ENCODE data around the gene SMIM9. TPM values are rescaled to one million over a fixed set of nuclear protein-coding genes. Genes with fewer than 3 reads are reported as not detected.

The SMIM9 gene
- total RNA-seq, 1 experiment from 2014 or later: not detected

DNA sequence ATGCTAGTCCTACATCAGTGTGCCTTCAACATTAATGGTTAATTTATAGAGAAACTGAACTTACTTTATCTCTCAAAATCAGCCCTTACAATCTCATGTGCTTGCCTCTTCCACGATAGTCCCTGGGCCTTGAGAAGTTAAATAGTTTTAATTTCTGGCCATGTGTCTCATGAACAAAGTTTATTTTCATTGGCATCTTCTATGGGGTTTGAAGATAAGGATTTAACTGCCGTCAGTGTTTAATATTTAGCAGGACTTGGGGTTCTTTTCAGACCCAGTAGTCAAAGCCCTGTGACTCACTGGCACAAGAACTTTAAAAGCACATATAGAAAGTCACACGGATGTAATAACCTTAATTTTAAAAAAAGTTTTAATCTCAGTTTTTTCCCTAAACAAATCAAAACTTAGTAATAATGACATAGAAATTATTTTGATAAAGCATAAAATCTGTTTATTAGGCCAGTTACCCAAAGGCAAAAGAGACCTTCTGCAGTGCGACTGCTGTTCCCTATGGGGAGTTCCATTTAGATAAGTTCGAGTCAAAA is 19.1 kb downstream of the SMIM9 start:
- peak; percentile 63 for DNase-seq (ENCODE audit: low read depth)

DNA sequence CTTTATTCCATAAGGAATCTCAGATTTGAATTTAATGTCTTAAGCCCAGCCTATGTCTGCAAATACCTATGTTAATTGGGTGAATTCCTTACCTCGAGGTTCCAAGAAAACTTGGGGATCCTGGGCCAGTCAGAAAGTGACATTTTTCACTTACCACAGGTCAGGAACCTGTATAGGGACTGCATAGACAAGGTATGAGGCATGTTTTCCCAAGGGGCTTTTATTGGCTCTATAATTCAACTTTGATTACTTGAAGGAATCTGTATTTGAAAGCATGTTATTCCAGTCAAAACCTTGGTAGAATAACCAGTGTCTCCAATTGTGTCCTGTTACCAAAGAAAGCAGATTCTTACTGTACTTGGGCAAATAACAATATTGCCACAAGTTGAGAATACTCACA is 20.7 kb downstream of the SMIM9 start:
- no peak for DNase-seq (ENCODE audit: low read depth)

DNA sequence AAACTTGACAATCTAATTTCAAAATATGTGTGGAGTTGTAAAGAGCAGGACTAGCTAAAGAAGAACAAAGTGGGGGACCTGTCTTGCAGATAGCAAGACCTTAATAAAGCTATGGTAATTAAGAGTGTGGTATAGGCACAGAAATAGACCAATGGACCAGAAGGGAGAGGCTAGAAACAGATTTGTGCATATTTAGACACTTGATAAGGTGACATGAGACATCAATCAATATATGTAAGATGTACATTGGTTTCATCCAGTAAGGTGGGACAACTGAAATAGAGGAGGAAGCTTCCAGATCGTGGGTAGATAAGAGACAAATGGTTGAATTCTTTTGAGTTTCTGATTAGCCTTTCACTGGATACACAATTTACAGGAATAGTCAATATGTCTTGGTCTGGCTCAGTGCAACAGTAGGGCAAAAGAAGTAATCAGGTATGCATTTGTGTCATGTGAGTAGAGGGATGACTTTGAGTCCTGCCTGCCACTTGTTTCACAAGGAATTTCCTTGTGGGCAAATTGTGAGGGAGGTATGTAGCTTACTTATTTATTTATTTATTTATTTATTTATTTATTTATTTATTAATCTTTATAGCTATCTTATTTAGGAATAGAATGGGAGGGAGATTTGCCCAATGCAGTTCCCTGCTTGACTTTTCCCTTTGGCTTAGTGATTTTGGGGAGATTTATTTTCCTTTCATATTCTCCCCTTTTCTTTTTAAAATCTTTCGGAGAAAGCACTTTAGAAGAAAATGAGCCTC is 21.9 kb downstream of the SMIM9 start:
- DNase-seq (ENCODE audit: low read depth): no peak

DNA sequence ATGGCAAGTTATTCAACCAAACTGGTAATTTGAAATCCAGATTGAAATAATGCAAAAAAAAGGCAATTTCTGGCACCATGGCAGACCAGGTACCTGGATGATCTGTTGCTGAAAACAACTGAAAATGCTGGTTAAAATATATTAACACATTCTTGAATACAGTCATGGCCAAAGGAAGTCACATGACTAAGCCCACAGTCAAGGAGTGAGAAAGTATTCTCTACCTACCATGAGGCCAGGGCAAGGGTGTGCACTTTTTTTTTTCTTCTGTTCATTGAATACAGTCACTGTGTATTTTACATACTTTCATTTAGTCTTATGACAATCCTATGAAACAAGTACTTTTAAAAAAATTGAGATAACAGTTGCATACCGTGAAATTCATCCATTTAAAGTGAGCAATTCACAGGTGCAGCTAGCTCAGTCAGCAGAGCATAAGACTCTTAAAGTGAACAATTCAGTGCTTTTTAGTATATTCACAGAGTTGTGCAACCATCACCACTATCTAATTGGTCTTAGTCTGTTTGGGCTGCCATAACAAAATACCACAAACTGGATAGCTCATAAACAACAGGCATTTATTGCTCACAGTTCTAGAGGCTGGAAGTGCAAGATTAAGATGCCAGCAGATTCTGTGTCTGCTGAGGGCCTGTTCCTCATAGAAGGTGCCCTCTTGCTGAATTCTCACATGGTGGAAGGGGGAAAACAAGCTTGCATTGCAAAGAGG is 24.4 kb downstream of the SMIM9 start:
- DNase-seq (ENCODE audit: low read depth): peak; percentile 53

DNA sequence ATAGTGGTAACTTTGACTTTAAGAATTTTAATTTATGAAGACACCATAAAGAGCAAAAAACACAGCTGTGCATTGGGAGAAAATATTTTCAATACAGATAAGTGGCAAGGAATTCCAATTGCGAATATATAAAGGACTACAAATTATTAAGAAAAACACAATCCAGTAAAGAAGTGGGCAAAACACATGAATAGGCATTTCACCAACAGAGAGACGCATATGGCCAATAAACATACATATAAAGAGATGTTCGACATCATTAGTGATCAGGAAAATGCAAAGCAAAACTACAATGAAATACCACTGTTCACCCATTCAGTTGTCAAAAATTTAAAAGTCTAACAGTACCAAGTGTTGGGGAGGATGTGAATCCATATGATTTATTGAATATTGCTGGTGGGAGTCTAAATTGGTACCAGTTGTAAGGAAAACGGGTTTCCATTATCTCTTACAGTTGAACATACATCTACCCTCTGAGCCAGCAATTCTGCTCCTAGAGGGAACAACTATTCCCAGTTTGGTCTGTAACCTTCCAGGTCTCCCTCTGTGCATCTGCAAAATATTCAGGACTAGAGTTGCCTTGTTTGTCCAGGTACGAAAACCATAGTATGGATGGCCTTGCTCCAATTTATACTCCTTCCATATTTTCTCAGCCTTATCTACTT is 27.5 kb downstream of the SMIM9 start:
- no peak for DNase-seq (ENCODE audit: low read depth)

DNA sequence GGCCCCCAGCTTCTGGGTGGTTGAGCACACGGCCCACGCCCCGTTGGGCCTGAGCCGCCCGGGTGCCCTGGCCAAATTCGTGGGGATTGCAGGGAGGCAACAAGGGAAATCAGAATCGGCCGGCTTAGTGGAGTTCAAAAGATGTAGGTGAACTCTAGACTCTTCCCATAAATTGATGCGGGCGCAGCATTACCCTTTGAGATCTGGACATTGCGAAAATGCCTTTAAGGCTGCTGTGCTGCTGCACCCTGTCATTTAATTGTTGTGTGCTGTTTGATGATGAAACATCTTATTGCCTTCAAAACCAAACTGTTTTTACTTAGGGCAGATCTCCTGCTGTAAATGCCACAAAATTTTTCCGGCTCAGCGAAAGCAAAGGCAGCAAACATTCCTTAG is 28.8 kb downstream of the SMIM9 start:
- peak; percentile 55 for DNase-seq (ENCODE audit: low read depth)

DNA sequence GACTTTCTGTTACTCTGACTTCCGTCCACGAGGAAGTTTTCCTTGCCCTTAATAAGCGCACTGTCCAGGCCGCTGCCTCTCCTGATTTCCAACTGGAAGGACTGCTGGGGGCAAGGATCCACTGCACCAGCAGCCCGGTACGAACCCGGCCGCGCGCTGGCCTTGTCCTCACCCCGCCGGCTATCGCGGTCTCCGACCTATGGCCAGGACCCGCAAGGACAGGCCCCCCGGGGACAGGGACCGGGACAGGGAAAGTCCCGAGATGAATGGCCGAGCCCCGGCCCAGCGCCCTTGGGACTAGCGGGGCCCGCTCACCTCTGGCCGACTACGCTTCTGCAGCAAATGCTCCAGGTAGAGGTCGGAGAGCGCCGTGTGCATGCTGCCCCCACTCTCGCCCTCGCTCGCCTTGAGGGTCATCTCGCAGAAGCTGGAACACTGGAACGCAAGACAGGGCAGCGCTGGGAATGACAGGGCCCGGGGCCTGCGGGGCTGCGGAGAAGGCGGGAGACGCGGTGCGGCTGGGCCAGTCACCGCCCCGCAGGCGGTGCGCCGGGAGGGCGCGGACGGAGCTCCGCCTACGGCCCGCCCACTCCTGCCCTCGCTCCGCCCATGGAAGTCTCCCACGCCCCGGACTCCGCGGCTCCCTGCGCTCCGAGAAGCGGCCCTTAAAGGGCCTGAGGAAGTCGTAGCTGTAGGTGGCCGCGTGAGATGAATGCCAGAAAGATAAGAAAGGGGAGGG is 29.3 kb downstream of the SMIM9 start, which contains the start of gene MPP1:
Gene MPP1 (minus strand): TSS at position 529 of the 739 bp plus-strand sequence. CDS start 112 bp downstream, at position 417.
- DNase-seq (ENCODE audit: low read depth): peak; percentile 80

DNA sequence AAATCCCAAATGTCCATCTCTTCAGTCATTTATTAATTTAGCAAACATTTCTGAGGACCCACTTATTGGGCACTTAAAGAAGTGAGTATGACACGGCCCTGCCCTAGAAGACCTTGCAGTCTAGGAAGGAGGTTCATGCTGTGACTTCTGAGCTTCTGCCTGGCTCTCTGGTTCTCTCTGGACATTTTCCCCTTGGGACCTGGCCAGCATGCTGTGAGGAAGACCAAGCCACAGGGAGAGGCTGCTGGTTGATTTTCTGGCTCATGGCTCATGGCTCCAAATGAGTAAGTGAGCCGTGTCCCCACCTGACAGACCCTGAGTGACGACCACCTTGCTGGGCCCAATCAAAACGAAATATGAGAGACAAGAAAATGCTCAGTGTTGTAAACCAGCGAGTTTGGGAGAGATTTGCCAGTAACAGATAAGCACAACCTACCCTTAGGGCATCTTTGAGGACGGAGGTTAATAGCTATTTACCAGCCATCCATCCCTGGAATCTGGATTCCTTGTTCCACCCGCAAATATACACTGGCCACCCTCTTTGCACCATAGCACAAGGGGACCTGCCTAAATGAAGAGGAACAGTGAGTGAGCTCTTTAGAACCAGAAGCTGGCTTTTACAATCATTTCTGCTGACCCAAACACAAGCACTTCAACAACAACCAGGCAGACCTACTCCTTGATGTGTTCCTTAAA is 30.1 kb downstream of the SMIM9 start:
- DNase-seq (ENCODE audit: low read depth): peak; percentile 59

DNA sequence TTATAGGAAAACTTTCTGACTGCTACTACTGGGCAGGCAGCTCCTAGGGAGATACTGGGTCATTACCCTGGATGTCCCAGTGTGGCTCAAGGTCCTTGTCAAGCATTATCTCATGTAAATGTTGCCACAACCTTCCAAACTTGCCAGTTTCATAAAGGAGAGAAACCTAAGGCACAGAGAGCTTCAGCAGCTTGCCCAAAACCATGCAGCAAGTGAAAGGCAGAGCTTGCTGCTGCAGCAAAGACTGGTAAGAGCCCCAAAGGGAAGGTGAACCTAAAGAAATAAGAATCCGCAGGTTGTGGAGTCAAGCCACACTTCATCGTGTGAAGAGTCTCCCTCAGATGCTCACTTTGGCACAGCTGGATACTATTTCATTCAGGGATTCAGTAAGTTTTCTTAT is 31.5 kb downstream of the SMIM9 start:
- DNase-seq (ENCODE audit: low read depth): no peak

DNA sequence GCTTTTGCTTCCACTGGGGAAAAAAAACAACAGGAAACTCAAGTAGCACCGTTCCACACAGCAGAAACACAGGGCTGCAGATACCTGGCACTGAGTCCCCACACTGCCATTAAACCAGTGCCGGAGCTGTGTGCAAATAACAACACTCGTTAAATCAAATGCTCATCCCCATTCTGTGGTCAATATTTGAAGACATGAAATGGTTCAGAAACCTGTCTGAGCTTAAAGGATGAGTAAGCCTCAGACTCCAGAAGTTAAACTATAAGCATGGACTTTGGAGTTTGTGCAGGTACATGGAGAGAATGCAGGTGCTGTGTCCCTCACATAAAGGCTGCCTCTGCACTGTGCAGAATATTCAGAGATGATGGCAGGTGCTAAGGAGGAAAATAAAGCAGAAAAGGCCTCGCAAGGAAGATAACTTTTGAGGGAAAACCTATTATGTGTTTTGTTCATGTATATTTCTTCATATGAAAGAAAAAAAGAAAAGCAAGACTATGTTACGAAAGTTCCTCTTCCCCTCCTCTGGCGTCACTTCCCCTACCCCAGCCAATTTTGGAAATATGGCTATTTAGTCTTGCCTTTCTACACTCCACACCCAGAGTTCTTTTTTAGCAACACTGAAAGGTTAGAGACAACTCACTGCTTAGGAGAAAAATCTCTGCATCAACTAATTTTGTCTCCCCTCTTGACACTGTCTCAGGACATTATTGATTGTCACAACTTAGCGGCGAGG is 33.8 kb downstream of the SMIM9 start:
- DNase-seq (ENCODE audit: low read depth): no peak

DNA sequence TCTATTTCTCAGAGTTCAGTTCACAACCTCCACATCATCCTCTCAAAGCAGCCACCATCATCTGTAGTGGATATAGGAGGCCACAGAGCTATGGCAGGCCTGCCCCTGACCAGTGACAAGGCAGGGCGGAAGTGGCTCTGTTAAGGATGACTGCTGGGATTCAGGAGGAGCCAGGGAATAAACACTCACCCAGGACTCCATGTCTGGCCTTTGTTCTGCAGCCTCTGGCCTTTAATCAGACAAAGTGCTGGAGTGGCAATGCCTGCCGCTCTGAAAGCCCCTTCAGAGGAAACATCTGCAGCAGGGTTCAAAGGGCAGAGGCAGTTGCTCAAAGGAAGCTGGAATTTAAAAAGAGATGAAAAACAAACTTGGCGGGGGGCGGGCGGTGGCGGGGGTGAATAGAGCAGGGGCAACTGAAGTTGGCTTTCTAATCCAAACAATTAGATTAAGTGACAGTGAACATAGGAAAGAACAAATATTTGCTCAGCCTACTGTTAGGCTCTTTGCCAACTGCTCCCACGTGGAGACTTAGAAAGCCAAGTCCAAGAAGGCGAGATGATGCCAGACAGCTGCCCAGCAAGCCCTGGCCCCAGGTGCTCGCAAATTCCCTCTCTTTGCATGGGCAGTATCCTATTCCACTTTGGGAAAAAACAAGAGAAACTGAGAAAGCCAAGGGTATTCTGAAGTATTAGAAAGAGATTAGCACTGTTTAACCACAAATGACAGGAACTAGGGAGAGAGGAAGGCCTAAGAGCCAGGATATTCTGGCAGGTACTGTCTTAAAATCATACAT is 34.7 kb downstream of the SMIM9 start:
- peak; percentile 54 for DNase-seq (ENCODE audit: low read depth)

DNA sequence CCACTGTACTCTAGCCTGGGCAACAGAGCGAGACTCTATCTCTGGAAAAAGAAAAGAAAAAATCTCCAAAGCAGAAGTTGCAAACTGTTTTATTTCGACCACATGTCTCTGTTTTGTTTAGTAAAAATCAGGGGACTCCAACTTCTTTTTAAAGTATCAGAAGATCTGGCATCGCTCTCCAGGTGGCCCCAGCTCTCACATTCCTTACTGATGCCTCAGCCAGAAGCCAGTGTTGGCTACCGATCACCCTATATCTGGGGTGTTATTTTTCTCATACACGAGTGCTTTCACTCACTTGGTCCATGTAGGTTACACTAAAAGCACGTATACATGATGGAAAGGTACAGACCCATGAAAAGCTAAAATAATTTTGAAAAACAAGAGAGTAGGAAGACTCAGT is 37.5 kb downstream of the SMIM9 start:
- DNase-seq (ENCODE audit: low read depth): peak; percentile 67

DNA sequence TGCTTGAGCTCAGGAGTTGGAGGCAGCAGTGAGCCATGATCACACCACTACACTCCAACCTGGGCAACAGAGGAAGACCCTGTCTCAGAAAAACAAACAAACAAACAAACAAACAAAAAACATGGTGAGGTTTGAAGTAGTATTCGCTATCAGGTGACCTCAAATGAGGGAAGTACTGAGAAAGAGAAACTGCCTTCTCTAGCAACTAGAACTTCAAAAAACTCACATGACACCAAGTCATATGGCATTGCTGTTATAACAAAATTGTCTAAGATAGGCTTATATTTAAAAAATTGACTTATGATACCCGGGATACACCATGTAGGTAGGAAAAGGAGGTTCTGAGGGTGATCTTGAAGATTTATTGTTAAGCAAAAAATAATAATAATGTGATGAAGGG is 39.4 kb downstream of the SMIM9 start:
- DNase-seq (ENCODE audit: low read depth): no peak

DNA sequence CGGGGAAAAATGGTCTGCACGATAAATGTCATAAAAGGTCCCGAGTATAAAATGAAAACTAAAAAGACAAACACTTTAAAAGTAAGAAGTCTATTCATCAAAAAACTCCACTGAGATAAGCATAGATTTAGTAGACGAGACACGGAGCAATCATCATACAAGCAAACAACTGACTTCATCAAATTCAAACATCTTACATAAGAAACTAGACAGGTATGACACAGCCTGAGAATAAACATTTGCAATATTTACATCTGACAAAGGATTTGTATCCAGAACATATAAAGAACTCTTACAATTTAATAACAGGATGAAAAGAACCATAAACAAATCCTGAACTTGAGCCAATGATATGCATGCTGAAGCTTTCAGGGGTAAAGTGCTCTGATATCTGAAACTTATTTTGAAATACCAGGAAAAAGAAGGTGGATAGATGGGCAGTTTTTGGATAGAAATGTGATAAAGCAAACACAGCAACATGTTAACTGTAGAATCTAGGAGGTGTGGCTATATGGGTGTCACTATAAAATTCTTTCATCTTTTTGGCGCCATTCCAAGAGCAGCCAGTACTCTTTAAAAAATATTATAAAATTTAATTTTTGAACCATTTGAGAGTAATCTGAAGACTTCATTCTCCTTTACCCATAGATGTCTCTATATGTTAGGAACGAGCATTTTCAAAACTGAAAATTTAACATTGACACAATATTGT is 41.2 kb downstream of the SMIM9 start:
- no peak for DNase-seq (ENCODE audit: low read depth)

DNA sequence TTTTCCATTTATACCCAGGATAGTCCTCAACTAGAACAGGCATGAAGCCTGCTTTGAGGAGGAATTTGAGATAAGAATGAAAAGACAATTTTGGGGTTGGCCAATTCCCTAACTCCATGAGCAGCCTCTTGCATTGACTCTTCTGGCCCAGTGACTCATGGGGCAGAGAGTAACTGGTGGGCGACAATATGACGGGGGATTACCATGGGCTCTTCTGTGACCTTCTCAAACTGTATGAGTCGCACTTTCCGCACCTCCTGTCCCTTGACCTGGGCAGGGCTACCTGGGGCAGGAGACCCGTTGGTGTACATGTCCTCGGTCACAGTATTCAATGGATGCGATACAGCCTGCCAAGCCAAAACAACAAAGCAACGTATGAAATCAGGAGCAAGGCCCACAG is 42.5 kb downstream of the SMIM9 start:
- DNase-seq (ENCODE audit: low read depth): no peak

DNA sequence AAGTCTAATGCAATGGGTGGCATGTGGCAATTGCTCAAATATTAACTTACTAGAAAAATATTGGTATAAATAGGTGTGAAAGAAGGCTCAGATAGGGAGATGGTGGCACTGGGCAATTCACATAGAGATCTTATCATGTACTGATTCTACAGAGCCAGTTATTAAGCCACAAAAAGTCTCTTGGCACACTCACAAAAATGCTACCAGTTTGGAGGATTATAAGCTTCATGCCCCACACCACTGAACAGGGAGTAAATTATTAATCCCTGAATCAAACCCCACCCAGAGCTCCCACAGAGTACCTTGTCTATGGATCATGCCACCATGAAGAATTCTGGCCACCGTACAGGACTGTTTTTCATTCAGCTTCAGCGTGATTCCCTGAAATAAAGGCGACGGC is 43.0 kb downstream of the SMIM9 start:
- DNase-seq (ENCODE audit: low read depth): no peak

DNA sequence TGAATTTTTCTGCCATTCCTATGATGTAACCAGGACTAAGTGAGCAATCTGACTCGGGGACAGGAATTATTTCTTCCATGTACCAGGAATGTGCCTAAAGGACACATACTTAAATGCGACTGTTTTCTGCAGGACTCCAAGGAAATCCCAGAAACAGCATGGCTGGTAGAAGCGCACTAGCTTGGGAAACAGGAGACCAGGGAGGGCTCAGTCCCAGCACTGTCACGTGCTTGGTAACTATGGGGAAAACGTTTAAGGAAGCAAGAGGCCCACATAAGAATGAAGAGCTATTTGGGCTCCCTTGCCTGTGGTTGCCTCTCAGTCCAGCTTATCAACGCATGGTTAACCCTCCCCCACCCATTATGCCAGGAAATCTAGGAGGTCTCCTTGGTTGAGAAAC is 48.7 kb downstream of the SMIM9 start:
- no peak for DNase-seq (ENCODE audit: low read depth)

DNA sequence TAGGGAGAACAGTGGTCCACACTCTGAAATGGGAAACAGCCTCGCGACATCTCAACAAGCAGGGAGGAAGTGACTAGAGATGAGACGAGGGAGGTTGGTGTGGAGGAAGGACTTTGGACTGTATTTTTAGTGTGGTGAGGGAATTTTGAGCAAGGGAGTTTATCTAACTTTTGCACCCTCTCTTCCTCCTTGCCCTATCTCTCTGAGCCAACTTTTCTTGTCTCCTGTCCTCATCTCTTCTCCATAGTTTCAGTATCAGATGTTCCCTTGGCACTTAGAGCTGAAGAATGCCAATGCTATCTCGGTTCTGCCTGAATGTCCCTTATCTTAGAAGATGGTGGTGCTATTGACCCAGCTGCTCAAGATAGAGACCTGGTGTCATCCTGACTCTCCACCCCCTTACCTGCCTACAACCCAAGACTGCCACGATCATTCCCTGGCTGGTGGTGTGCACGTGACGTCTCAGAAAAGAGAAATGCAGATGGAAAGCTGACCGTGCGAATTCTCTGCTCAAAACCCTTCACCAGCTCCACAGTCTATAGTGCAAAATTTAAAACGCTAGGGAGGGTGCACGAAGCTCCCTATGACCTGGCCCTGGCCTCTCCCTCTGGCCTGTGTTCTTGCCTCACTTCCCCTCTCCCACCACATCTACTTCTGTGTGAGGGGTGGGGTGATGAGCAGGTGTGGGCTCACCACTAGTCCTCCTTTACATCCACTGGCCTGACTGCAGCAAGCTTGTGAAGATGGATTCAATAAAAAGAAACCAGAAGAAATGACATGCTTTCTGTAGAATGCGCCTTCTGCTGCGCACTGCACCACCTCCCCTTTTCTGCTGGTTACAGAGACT is 50.1 kb downstream of the SMIM9 start:
- DNase-seq (ENCODE audit: low read depth): no peak

Data from M059J (cell line).